Mammary epithelial cell (primary cell): ENCODE data around the gene PDCD5.

Experiments used
- CTCF ChIP-seq, 2 donors: IDR thresholded peaks in 1 of 2; conservative IDR thresholded peaks in 1 of 2; 2 replicates each; pipeline ENCODE4 v1.5.1; 2011 to 2012; ENCODE audit warnings: inconsistent platforms in 2 of 2, low read length in 2 of 2, mild to moderate bottlenecking in 2 of 2, control low read depth in 1 of 2, low read depth in 1 of 2; ENCODE audit not compliant: insufficient read depth in 1 of 2; ENCODE audit errors: extremely low read depth in 1 of 2
- EZH2 ChIP-seq: IDR thresholded peaks from 2 replicates; pipeline ENCODE4 v1.6.1; 2012; ENCODE audit warnings: low read length, inconsistent platforms, borderline replicate concordance

DNA sequence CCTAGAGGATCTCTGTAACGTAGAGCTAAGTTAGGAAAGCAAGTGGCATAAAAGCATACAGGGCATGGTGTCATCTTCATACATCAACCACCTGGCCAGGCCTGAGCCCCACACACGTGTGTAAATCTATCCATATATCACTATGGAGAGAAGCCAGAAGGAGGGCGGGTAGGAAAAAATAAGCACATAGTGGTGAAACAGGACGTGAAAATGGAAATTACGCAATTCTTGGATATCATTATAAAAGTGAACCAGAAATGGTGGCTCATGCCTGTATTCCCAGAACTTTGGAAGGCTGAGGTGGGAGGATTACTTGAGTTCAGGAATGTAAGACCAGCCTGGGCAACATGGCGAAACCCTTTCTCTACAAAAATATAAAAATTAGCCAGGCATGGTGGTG, 43.4 kb downstream of the PDCD5 start:
- TF ChIP-seq CTCF (conservative IDR thresholded peaks at IDR 0.05 in 1 of 2, IDR thresholded peaks at IDR 0.05 in 1 of 2; ENCODE audit: extremely low read depth in 1 of 2, insufficient read depth in 1 of 2, low read depth in 1 of 2, low read length in 2 of 2) (no peak), EZH2 (no peak)
